HG03520 (cell line): ENCODE measurements around the gene C6.
"Not testable (repeated sequence)": the region's sequence is repeated elsewhere in the genome, so short reads cannot be mapped to it uniquely, and the experiment has no call there.

Experiments used
- ATAC-seq: cut with Tn5 transposase; IDR thresholded peaks from one replicate; pipeline ENCODE4 v1.9.1; 2021; ENCODE audit warnings: mild to moderate bottlenecking, moderate library complexity; ENCODE audit not compliant: unreplicated experiment

Gene C6

GRCh38 chr5:41213340-41213739 is at the start of gene C6:
Gene C6, minus strand, starts transcription at chr5:41213532. Its CDS starts 10,302 bp downstream, at chr5:41203230.
- ATAC-seq, result no peak

GRCh38 chr5:41256400-41256799 is 43.1 kb upstream of the C6 start:
- ATAC-seq, result no peak

- no peak for ATAC-seq
Observed at GRCh38 chr5:41253109-41253508, 39.8 kb upstream of the C6 start.

- ATAC-seq, result no peak
Observed at GRCh38 chr5:41252036-41252435, 38.7 kb upstream of the C6 start.

GRCh38 chr5:41250351-41250987 is 37.1 kb upstream of the C6 start:
- ATAC-seq, result no peak

GRCh38 chr5:41247135-41247534 is 33.8 kb upstream of the C6 start:
- no peak for ATAC-seq

- no peak for ATAC-seq
Observed at GRCh38 chr5:41246376-41246775, 33.0 kb upstream of the C6 start.

- ATAC-seq, result no peak
Observed at GRCh38 chr5:41243558-41243957, 30.2 kb upstream of the C6 start.

GRCh38 chr5:41240985-41241384 is 27.7 kb upstream of the C6 start:
- ATAC-seq, result no peak

- no peak for ATAC-seq
Observed at GRCh38 chr5:41240390-41240789, 27.1 kb upstream of the C6 start.

GRCh38 chr5:41234475-41234874 is 21.1 kb upstream of the C6 start:
- no peak for ATAC-seq

- no peak for ATAC-seq
Observed at GRCh38 chr5:41232797-41233196, 19.5 kb upstream of the C6 start.

GRCh38 chr5:41230276-41230675 is 16.9 kb upstream of the C6 start:
- not testable (repeated sequence) for ATAC-seq

GRCh38 chr5:41223962-41224361 is 10.6 kb upstream of the C6 start:
- no peak for ATAC-seq

GRCh38 chr5:41219658-41220269 is 6.4 kb upstream of the C6 start:
- no peak for ATAC-seq

- no peak for ATAC-seq
Observed at GRCh38 chr5:41218929-41219657, 5.8 kb upstream of the C6 start.

GRCh38 chr5:41214182-41214581 is 850 bp upstream of the C6 start:
- no peak for ATAC-seq

GRCh38 chr5:41212935-41213334 is 397 bp downstream of the C6 start:
- ATAC-seq, result no peak

GRCh38 chr5:41211417-41211816 is 1.9 kb downstream of the C6 start:
- ATAC-seq, result no peak

- not testable (repeated sequence) for ATAC-seq
Observed at GRCh38 chr5:41205475-41205874, 7.9 kb downstream of the C6 start.

- no peak for ATAC-seq
Observed at GRCh38 chr5:41203033-41203432, 10.3 kb downstream of the C6 start.

- no peak for ATAC-seq
Observed at GRCh38 chr5:41201082-41201772, 12.1 kb downstream of the C6 start.
